ENCODE data around the gene ATP5PF. TPM values are rescaled to one million over a fixed set of nuclear protein-coding genes. Genes with fewer than 3 reads are reported as not detected.

The ATP5PF gene
- total and polyA plus RNA-seq, 12 donors = 537 to 965 (median 844) TPM

GRCh38 chr21:25767921-25768320 lies 33.2 kb upstream of the ATP5PF start:
- WGBS, 2 donors = 83 to 86% methylated on average over 3 of the region's 3 CpGs
- ATAC-seq (no peak), DNase-seq (no peak)
- no peak for TF ChIP-seq CTCF (IDR thresholded peaks at IDR 0.05)
- Histone ChIP-seq H3K4me1 (peaks cover 0 to 8% (median 0%) of the 10 kb centered on the region in 9 donors), H3K9me3 (no peaks in the 10 kb centered on the region), H3K27ac (no peak overlapping the region), H3K36me3 (peaks cover 0 to 90% (median 22%) of the 10 kb centered on the region in 9 donors), H3K27me3 (no peaks in the 10 kb centered on the region), H3K4me3 (no peak overlapping the region)
- intact Hi-C loops (cut with DNase I) = no loop called here

GRCh38 chr21:25764065-25764464 lies 29.4 kb upstream of the ATP5PF start:
- DNase-seq = no peak
- Histone ChIP-seq H3K36me3 (peaks cover 0 to 100% (median 42%) of the 10 kb centered on the region in 9 donors), H3K4me3 (no peak overlapping the region), H3K4me1 (no peaks in the 10 kb centered on the region), H3K27me3 (no peaks in the 10 kb centered on the region), H3K9me3 (no peaks in the 10 kb centered on the region), H3K27ac (no peak overlapping the region)
- intact Hi-C loops (cut with DNase I) = no loop called here
- WGBS, 2 donors = 93 to 94% methylated on average over 3 of the region's 3 CpGs
- no peak for TF ChIP-seq CTCF (IDR thresholded peaks at IDR 0.05)
- no peak for ATAC-seq

- no peak for TF ChIP-seq CTCF (IDR thresholded peaks at IDR 0.05)
- WGBS, 2 donors = 97 to 100% methylated on average over 1 of the region's 1 CpG
- no peak overlapping the region for H3K27ac ChIP-seq
- peaks cover 0 to 26% (median 15%) of the 10 kb centered on the region in 9 donors for H3K4me1 ChIP-seq
- H3K27me3 ChIP-seq = no peaks in the 10 kb centered on the region
- no peak overlapping the region for H3K4me3 ChIP-seq
- intact Hi-C loops (cut with DNase I) = no loop called here
- peaks cover 0 to 90% (median 46%) of the 10 kb centered on the region in 9 donors for H3K36me3 ChIP-seq
- ATAC-seq (no peak), DNase-seq (no peak)
- no peaks in the 10 kb centered on the region for H3K9me3 ChIP-seq
These were observed 26.0 kb upstream of the ATP5PF start for GRCh38 chr21:25760677-25761076.

GRCh38 chr21:25760061-25760460 lies 25.4 kb upstream of the ATP5PF start:
- Histone ChIP-seq H3K9me3 (no peaks in the 10 kb centered on the region), H3K4me3 (no peak overlapping the region), H3K36me3 (peaks cover 0 to 90% (median 43%) of the 10 kb centered on the region in 9 donors), H3K4me1 (peaks cover 0 to 32% (median 15%) of the 10 kb centered on the region in 9 donors), H3K27ac (no peak overlapping the region), H3K27me3 (no peaks in the 10 kb centered on the region)
- intact Hi-C loops (cut with DNase I) = no loop called here
- DNase-seq (no peak), ATAC-seq (no peak)
- no peak for TF ChIP-seq CTCF (IDR thresholded peaks at IDR 0.05)
- WGBS, 2 donors = 91 to 97% methylated on average over 3 of the region's 3 CpGs

Data from heart right ventricle (tissue), 16 donors.